NCI-H2081 (cell line): Measurements from ENCODE around the gene CTSF.
"Not testable (repeated sequence)": the region's sequence is repeated elsewhere in the genome, so short reads cannot be mapped to it uniquely, and the experiment has no call there.

ENCODE experiments used
- DNase-seq, 2 experiments: peaks; one replicate each; lab custom pipeline; 2025; lab: John Stamatoyannopoulos, UW

Gene CTSF

GRCh38 chr11:66568124-66568916 is at the start of gene CTSF:
Gene CTSF (minus strand): TSS chr11:66568606. CDS start chr11:66568486, 120 bp downstream.
- peak; percentile 55 to 85 for DNase-seq

- DNase-seq, result peak; percentile 43 to 67
These were observed 48.9 kb upstream of the CTSF start for GRCh38 chr11:66617155-66617834.

GRCh38 chr11:66616379-66617154 is 48.2 kb upstream of the CTSF start, which contains the start of gene RBM14:
Gene RBM14 (plus strand): TSS chr11:66616630. CDS start chr11:66616721, 91 bp downstream.
- DNase-seq, result peak; percentile 98 to 99

DNA sequence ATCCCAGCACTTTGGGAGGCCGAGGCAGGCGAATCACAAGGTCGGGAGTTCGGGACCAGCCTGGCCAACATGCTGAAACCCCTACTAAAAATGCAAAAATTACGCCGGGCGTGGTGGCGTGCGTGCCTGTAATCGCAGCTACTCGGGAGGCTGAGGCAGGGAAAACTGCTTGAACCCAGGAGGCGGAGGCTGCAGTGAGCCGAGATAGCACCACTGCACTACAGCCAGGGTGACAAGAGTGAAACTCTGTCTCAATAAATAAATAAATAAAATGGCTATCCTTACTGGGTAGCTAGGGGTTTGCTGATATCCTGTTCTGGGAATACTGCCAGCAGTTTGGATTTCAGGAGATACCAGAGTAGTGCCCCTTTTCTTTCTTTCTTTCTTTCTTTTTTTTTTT is 45.7 kb upstream of the CTSF start:
- DNase-seq, result no peak

DNA sequence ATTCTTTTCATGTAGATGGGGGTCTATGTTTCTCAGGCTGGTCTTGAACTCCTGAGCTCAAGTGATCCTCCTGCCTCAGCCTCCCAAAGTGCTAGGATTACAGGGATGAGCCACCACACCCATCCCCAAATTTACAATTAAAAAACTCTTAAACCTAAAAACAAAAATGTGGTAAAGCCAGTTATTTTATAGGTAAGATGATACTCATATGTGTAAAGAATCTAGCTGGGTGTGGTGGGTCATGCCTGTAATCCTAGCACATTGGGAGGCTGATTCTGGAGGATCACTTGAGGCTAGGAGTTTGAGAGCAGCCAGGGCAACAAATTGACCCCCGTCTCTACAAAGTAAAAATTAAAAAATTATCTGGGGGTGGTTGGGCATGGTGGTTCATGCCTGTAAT is 44.1 kb upstream of the CTSF start:
- DNase-seq, result no peak

DNA sequence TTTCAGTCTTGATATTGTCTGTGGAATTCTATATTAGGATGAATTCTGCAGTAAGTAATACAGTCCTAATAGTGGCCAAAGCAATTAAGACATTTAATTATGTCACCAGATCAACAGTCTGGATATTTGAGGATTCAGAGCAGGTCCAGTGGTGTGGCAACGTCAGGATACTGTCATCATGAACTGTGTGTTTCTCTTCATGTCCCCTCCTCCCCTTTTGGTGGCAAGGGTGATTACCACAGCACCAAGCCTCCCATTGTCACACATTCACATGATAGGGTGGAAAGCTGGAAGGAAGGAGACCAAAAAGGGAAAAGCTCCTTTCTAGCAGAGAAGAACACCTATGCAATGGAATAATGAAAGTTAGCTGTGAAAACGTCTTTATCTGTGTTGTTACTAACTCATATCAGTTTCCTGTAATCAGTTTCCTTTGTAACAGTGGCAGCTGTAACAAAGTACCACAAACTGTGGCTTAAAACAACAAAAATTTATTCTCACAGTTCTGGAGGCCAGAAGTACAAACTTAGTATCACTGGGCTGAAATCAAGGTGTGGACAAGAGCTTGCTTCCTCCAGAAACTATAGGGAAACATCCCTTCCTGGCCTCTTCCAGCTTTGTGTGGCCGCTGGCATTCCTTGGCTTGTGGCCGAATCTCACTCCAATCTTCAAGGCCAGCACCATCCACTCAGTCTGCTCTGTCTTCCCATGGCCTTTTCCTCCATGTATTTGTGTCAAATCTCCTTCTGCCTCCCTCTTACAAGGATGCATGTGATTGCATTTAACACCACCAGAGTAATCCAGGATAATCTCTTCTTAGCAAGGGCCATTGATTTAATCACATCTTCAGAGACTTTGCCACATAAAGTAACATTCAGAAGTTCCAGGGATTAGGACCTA is 41.6 kb upstream of the CTSF start:
- no peak for DNase-seq

DNA sequence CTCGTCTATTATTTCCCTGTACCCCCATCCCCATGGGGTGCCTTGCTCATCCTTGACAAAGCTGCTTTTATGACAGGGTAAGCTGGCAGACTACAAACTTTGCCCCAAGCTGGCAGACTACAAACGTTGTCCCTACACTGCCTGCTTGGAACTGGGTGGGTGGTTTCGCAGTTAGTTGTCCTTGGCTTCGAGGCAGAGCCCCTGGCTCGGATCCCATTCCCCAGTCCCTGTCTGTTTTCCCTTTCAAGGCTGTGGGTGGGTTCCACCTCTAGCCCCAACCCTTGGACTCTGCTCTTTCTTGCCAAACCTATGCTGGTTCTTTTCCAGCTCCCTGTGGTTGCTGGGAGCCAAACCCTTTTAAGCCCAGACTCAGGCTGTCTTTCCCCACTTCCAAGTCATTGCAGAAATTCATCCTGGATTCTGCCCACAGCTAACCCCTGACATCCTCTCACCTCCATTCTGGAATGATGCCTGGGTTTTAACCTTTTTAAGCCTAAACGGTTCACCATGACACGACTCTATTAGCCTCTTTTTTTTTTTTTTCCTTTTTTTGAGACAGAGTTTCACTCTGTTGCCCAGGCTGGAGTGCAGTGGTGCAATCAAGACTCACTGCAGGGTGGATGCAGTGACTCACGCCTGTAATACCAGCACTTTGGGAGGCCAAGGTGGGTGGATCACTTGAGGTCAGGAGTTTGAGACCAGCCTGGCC is 38.9 kb upstream of the CTSF start:
- no peak for DNase-seq

DNA sequence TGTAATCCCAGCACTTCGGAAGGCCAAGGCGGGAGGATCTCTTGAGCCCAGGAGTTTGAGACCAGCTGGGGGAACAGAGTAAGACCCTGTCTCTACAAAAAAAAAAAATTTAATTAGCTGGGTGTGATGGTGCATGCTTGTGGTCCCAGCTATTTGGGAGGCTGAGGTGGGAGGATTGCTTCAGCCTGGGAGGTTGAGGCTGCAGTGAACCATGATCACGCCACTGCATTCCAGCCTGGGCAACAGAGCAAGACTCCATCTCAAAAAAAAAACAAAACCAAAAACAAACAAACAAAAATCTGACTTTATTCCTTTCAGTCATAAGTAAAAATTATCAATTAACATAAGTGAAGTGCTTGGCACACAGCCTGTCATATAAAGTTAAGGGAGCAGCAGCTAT is 38.2 kb upstream of the CTSF start:
- not testable (repeated sequence) for DNase-seq

- no peak for DNase-seq
These were observed 35.7 kb upstream of the CTSF start for GRCh38 chr11:66604155-66604554.

GRCh38 chr11:66603072-66603471 is 34.7 kb upstream of the CTSF start:
- DNase-seq, result no peak

GRCh38 chr11:66600631-66601233 is 32.3 kb upstream of the CTSF start:
- DNase-seq, result no peak

- DNase-seq, result no peak
These were observed 31.8 kb upstream of the CTSF start for GRCh38 chr11:66600219-66600618.

- no peak for DNase-seq
These were observed 30.6 kb upstream of the CTSF start for GRCh38 chr11:66598993-66599392.

DNA sequence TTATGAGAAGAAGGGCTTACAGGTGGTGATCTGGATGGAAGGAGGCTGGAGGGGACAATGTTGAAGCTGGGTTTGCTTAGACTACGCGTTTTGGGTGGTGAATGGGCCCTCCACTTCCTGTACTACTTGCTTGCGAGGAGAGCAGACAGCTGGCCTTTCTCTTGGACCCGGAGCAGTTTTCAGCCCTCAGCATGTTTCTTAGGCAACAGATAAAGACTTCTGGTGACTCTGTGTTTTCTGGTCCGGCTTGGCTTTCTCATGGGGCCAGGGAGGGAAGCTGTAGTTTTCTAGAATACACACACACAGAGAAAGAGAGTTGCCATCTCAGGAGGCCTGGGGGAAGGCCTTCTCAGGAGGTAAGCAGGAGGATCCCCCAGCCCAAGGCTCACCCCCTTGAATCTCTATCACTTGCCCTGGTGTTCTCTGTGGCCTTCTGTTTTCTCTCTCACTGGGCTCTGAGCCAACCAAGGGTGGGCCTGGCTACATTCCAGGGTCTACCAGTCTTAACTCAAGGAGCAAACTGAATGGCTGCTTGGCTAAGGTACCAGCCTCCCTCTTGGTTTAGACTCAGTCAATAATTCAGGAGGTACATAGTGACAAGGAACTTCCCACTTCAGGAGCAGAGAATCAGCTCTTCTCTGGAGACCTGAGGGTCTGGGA is 27.0 kb upstream of the CTSF start:
- no peak for DNase-seq

DNA sequence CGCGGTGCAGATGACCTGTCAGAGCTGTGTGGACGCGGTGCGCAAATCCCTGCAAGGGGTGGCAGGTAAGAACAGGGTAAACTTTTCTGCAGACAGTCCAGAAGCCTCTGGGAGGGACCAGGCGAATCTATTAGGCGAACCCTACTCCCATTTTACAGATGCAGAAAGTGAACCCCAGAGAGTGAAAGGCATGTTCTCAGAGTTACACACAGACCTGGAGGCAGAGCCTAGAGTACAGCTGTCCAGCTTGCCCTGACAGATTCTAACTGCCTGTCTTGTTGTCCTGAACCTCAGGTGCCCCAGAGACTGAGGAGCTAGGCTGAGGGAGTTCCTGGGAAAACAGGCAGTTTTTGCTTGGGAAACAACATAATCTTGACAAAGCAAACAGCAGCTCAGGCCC is 25.2 kb upstream of the CTSF start:
- DNase-seq, result no peak

DNA sequence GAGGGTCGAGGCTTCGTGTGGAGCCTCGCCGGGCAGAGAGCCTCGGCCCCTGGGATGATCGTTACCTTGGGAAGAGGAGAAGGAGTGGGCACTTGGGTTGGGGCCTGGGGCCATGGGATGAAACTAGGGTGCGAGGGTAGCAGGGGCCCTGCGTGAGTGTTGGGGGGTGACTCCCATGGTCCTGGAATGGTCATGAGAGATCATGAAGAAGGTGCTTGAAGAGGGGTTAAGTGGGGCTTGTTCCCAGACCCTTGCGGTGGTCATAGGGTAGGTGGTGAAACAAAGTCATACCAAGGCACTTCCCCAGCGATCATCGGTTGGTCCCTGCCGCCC is 24.9 kb upstream of the CTSF start:
- no peak for DNase-seq

- DNase-seq, result peak; percentile 95
These were observed 24.3 kb upstream of the CTSF start, which contains the start of the genes CCDC87 and CCS for GRCh38 chr11:66592457-66593302. Gene CCDC87 (minus strand): TSS chr11:66593063. CDS start chr11:66593015, 48 bp downstream. Gene CCS (plus strand): TSS chr11:66593185. CDS start chr11:66593262, 77 bp downstream.

GRCh38 chr11:66591175-66591574 is 22.8 kb upstream of the CTSF start:
- no peak for DNase-seq
